H9 (cell line): ENCODE data around the gene ZNF263. TPM values are rescaled to one million over a fixed set of nuclear protein-coding genes. Genes with fewer than 3 reads are reported as not detected.

Experiments
- DNase-seq: peaks from one replicate; pipeline ENCODE4 v3.0.0-alpha.2; 2017
- H2AFZ ChIP-seq: one replicate; pipeline ENCODE4 v1.6.1; 2013; ENCODE audit warnings: mild to moderate bottlenecking, low read length, control low read depth, moderate library complexity
- H2AK5ac ChIP-seq: 2 replicates; pipeline ENCODE4 v1.6.1; 2013; ENCODE audit warnings: low read length, control low read depth, mixed read lengths; ENCODE audit not compliant: insufficient read length
- H2BK120ac ChIP-seq: one replicate; pipeline ENCODE4 v1.6.1; 2013; ENCODE audit warnings: low read depth, mild to moderate bottlenecking, low read length, control low read depth, inconsistent platforms; ENCODE audit not compliant: poor library complexity, severe bottlenecking
- H2BK12ac ChIP-seq: 2 replicates; pipeline ENCODE4 v1.6.1; 2013; ENCODE audit warnings: low read length, control low read depth, mixed read lengths, low read depth; ENCODE audit not compliant: insufficient read length
- H2BK15ac ChIP-seq: 2 replicates; pipeline ENCODE4 v1.6.1; 2013; ENCODE audit warnings: low read depth, low read length, control low read depth
- H2BK20ac ChIP-seq: one replicate; pipeline ENCODE4 v1.6.1; 2013; ENCODE audit warnings: low read depth, mild to moderate bottlenecking, low read length, control low read depth, inconsistent platforms; ENCODE audit not compliant: poor library complexity, severe bottlenecking
- H2BK5ac ChIP-seq: 2 replicates; pipeline ENCODE4 v1.6.1; 2013; ENCODE audit warnings: low read length, control low read depth, mixed read lengths; ENCODE audit not compliant: insufficient read length
- H3K14ac ChIP-seq: 2 replicates; pipeline ENCODE4 v1.6.1; 2013; ENCODE audit warnings: low read length, control low read depth; ENCODE audit not compliant: insufficient read depth
- H3K18ac ChIP-seq: 2 replicates; pipeline ENCODE4 v1.6.1; 2013; ENCODE audit warnings: low read depth, mild to moderate bottlenecking, mixed read lengths, low read length, control low read depth; ENCODE audit not compliant: insufficient read length
- H3K23ac ChIP-seq: 2 replicates; pipeline ENCODE4 v1.6.1; 2013; ENCODE audit warnings: low read length, control low read depth, mixed read lengths, low read depth; ENCODE audit not compliant: insufficient read length
- H3K23me2 ChIP-seq: 2 replicates; pipeline ENCODE4 v1.6.1; 2013; ENCODE audit warnings: low read depth, mild to moderate bottlenecking, mixed read lengths, low read length, control low read depth; ENCODE audit not compliant: insufficient read length, poor library complexity, severe bottlenecking
- H3K27ac ChIP-seq: 2 replicates; pipeline ENCODE4 v1.5.1; 2013; ENCODE audit warnings: low read length, control low read depth, mixed read lengths, low read depth; ENCODE audit not compliant: insufficient read length
- H3K27me3 ChIP-seq: 2 replicates; pipeline ENCODE4 v1.6.1; 2013; ENCODE audit warnings: low read length, control low read depth, inconsistent platforms; ENCODE audit not compliant: insufficient read depth
- H3K4ac ChIP-seq: 2 replicates; pipeline ENCODE4 v1.6.1; 2013; ENCODE audit warnings: low read depth, mild to moderate bottlenecking, control low read depth, inconsistent platforms, low read length, moderate library complexity
- H3K4me1 ChIP-seq: 2 replicates; pipeline ENCODE4 v1.6.1; 2013; ENCODE audit warnings: low read length, control low read depth, inconsistent platforms; ENCODE audit not compliant: insufficient read depth
- H3K4me2 ChIP-seq: 2 replicates; pipeline ENCODE4 v1.6.1; 2013; ENCODE audit warnings: low read length, control low read depth, mixed read lengths; ENCODE audit not compliant: insufficient read length, insufficient read depth
- H3K56ac ChIP-seq: 2 replicates; pipeline ENCODE4 v1.6.1; 2013; ENCODE audit warnings: low read depth, mild to moderate bottlenecking, mixed read lengths, low read length, control low read depth; ENCODE audit not compliant: insufficient read length
- H3K79me1 ChIP-seq: 2 replicates; pipeline ENCODE4 v1.6.1; 2013; ENCODE audit warnings: low read depth, mild to moderate bottlenecking, moderate library complexity, low read length, control low read depth, inconsistent platforms; ENCODE audit not compliant: insufficient read depth, poor library complexity, severe bottlenecking
- H3K79me2 ChIP-seq: 2 replicates; pipeline ENCODE4 v1.6.1; 2013; ENCODE audit warnings: low read length, control low read depth, inconsistent platforms; ENCODE audit not compliant: insufficient read depth
- H3K9ac ChIP-seq: 2 replicates; pipeline ENCODE4 v1.6.1; 2013; ENCODE audit warnings: low read length, control low read depth, mixed read lengths; ENCODE audit not compliant: insufficient read length; ENCODE audit errors: extremely low read depth
- H3K9me3 ChIP-seq: one replicate; pipeline ENCODE4 v1.6.1; 2013; ENCODE audit warnings: low read depth, low read length, inconsistent platforms; ENCODE audit not compliant: control insufficient read depth
- H3T11ph ChIP-seq: one replicate; pipeline ENCODE4 v1.6.1; 2013; ENCODE audit warnings: mild to moderate bottlenecking, low read length, control low read depth, inconsistent platforms
- H4K20me1 ChIP-seq: one replicate; pipeline ENCODE4 v1.6.1; 2013; ENCODE audit not compliant: control insufficient read depth, insufficient read length, insufficient read depth
- H4K5ac ChIP-seq: 2 replicates; pipeline ENCODE4 v1.6.1; 2013; ENCODE audit warnings: low read depth, mild to moderate bottlenecking, mixed read lengths, low read length, control low read depth; ENCODE audit not compliant: insufficient read length
- H4K8ac ChIP-seq: replicated peaks from 2 replicates; pipeline ENCODE4 v1.6.1; 2013; ENCODE audit warnings: low read length, control low read depth, mixed read lengths, low read depth; ENCODE audit not compliant: insufficient read length
- H4K91ac ChIP-seq: 2 replicates; pipeline ENCODE4 v1.6.1; 2013; ENCODE audit warnings: low read depth, mild to moderate bottlenecking, moderate library complexity, mixed read lengths, low read length, control low read depth; ENCODE audit not compliant: insufficient read length
- H3K27ac Mint-ChIP-seq, 3 experiments: 2 replicates in 2 of 3; 3 replicates in 1 of 3; pipeline ENCODE4 v1.8.0; 2020 to 2021; ENCODE audit warnings: mixed read lengths in 3 of 3, mild to moderate bottlenecking in 1 of 3, moderate library complexity in 1 of 3
- H3K27me3 Mint-ChIP-seq: 2 replicates; pipeline ENCODE4 v1.8.0; 2021; ENCODE audit warnings: low read depth, mild to moderate bottlenecking, moderate library complexity, mixed read lengths
- H3K36me3 Mint-ChIP-seq, 3 experiments: 2 replicates in 2 of 3; 3 replicates in 1 of 3; pipeline ENCODE4 v1.8.0; 2020 to 2021; ENCODE audit warnings: low read depth in 3 of 3, mixed read lengths in 3 of 3; ENCODE audit not compliant: insufficient read depth in 1 of 3
- H3K4me1 Mint-ChIP-seq, 2 experiments: 2 replicates each; pipeline ENCODE4 v1.8.0; 2020; ENCODE audit warnings: mixed read lengths in 2 of 2
- H3K4me3 Mint-ChIP-seq, 2 experiments: 2 replicates in 1 of 2; 3 replicates in 1 of 2; pipeline ENCODE4 v1.8.0; 2020 to 2021; ENCODE audit warnings: mild to moderate bottlenecking in 2 of 2, mixed read lengths in 2 of 2, moderate library complexity in 1 of 2
- H3K9me3 Mint-ChIP-seq, 2 experiments: 2 replicates in 1 of 2; 3 replicates in 1 of 2; pipeline ENCODE4 v1.8.0; 2020; ENCODE audit warnings: mild to moderate bottlenecking in 2 of 2, mixed read lengths in 2 of 2, moderate library complexity in 1 of 2
- CTCF ChIP-seq: fragments of 200-600 bp; sonication (generic); conservative IDR thresholded peaks from 3 replicates; pipeline ENCODE4 v1.8.0; 2021; ENCODE audit warnings: antibody characterized with exemption, mild to moderate bottlenecking
- WGBS: extraction: QIAGEN DNeasy Blood & Tissue Kit; methylation state at CpG from one replicate; pipeline ENCODE4 v1.1.7; 2013; ENCODE audit warnings: missing lambda C conversion rate, low lambda C conversion rate, mixed read lengths; ENCODE audit not compliant: insufficient read length; ENCODE audit errors: extremely low coverage; 5-methylcytosine and 5-hydroxymethylcytosine counted together
- total RNA-seq: library from RNA; stranded (reverse); gene quantifications from 2 replicates; pipeline ENCODE4 v1.2.1, GENCODE V29; 2021

The ZNF263 gene
- total RNA-seq, 1 experiment from 2014 or later: 35.7 TPM

GRCh38 chr16:3328643-3329042 is 45.4 kb downstream of the ZNF263 start:
- Histone ChIP-seq H2BK20ac (no peak overlapping the region), H2BK15ac (no peak overlapping the region), H3K27me3 (no peaks in the 10 kb centered on the region), H3K9me3 (peaks cover 11% of the 10 kb centered on the region), H3K27ac (no peak overlapping the region), H2BK12ac (no peak overlapping the region), H3K79me1 (no peaks in the 10 kb centered on the region), H4K5ac (no peak overlapping the region), H3K4ac (no peak overlapping the region), H3K4me1 (no peaks in the 10 kb centered on the region), H3K23me2 (no peaks in the 10 kb centered on the region), H3K79me2 (no peaks in the 10 kb centered on the region), H2AK5ac (no peak overlapping the region), H3K18ac (no peak overlapping the region), H2BK120ac (no peak overlapping the region), H3K4me2 (no peak overlapping the region), H4K91ac (no peak overlapping the region), H3T11ph (no peak overlapping the region), H3K23ac (no peak overlapping the region), H3K9ac (no peak overlapping the region), H4K20me1 (no peaks in the 10 kb centered on the region), H4K8ac (no peak overlapping the region), H3K14ac (no peak overlapping the region), H3K56ac (no peak overlapping the region), H2AFZ (no peak overlapping the region), H2BK5ac (no peak overlapping the region)
- Mint-ChIP-seq H3K9me3 (peaks cover 44 to 49% of the 10 kb centered on the region in 2 experiments), H3K27me3 (peaks cover 9% of the 10 kb centered on the region), H3K4me3 (no peak overlapping the region), H3K27ac (no peak overlapping the region), H3K36me3 (no peaks in the 10 kb centered on the region; a peak in 2 of 7 replicates), H3K4me1 (no peaks in the 10 kb centered on the region)
- DNase-seq: no peak
- no CpG with 5 or more reads among the region's 2 CpGs for WGBS
- no peak for TF ChIP-seq CTCF

Other genes with a start within 250 kb of the ZNF263 start
- 13.5 TPM in 2 replicates for gene BICDL2, start 246.5 kb upstream of the ZNF263 start, total RNA-seq
- gene MMP25, start 236.9 kb upstream of the ZNF263 start, total RNA-seq: 13.5 and 14.2 TPM in 2 replicates
- 2.0 and 2.6 TPM in 2 replicates for gene IL32, start 217.9 kb upstream of the ZNF263 start, total RNA-seq
- 207 and 212 TPM in 2 replicates for gene ZSCAN10, start 184.2 kb upstream of the ZNF263 start, total RNA-seq
- 16.8 and 18.8 TPM in 2 replicates for gene ZNF205, start 170.9 kb upstream of the ZNF263 start, total RNA-seq
- gene ZNF213, start 148.5 kb upstream of the ZNF263 start, total RNA-seq: 6.2 and 6.4 TPM in 2 replicates
- not detected in 2 replicates for gene OR1F1, start 95.3 kb upstream of the ZNF263 start, total RNA-seq
- gene ZNF200, start 48.3 kb upstream of the ZNF263 start, total RNA-seq: 14.8 and 14.9 TPM in 2 replicates
- gene MEFV, start 26.9 kb upstream of the ZNF263 start, total RNA-seq: not detected in 2 replicates
- gene TIGD7, start 21.9 kb downstream of the ZNF263 start, total RNA-seq: 4.1 and 4.2 TPM in 2 replicates
- 37.9 and 42.4 TPM in 2 replicates for gene ZNF75A, start 22.0 kb downstream of the ZNF263 start, total RNA-seq
- not detected in 2 replicates for gene OR2C1, start 72.4 kb downstream of the ZNF263 start, total RNA-seq
- gene ZSCAN32, start 117.5 kb downstream of the ZNF263 start, total RNA-seq: 18.0 and 20.0 TPM in 2 replicates
- gene ZNF174, start 117.7 kb downstream of the ZNF263 start, total RNA-seq: 10.8 and 11.1 TPM in 2 replicates
- gene ZNF597, start 160.0 kb downstream of the ZNF263 start, total RNA-seq: 3.4 and 3.5 TPM in 2 replicates
- gene NAA60, start 160.2 kb downstream of the ZNF263 start, total RNA-seq: 49.3 and 50.4 TPM in 2 replicates
- not detected in 2 replicates for gene C16orf90, start 212.0 kb downstream of the ZNF263 start, total RNA-seq
- 10.6 and 13.4 TPM in 2 replicates for gene CLUAP1, start 217.5 kb downstream of the ZNF263 start, total RNA-seq